ENCODE measurements around the gene PDGFC. TPM values are rescaled to one million over a fixed set of nuclear protein-coding genes. Genes with fewer than 3 reads are reported as not detected.
A peak's percentile ranks its signal among the peaks of the same experiment; 100 is the strongest.

PDGFC gene
- total RNA-seq, 1 experiment from 2014 or later = 5.3 TPM

GRCh38 chr4:156969101-156969500, 2.5 kb downstream of the PDGFC start (continued):
- TF ChIP-seq CTCF (IDR thresholded peaks at IDR 0.05) = no peak
- TF ChIP-seq RELA (CRISPR knock-in tag; IDR thresholded peaks at IDR 0.05; ENCODE audit: borderline replicate concordance) = no peak
- TF ChIP-seq USF2 (CRISPR knock-in tag; IDR thresholded peaks at IDR 0.05) = no peak
- no peak for TF ChIP-seq CDX4 (CRISPR knock-in tag; IDR thresholded peaks at IDR 0.05; ENCODE audit: borderline replicate concordance)
- TF ChIP-seq SOX15 (CRISPR knock-in tag; IDR thresholded peaks at IDR 0.05) = no peak
- no peak for TF ChIP-seq ZNF671 (CRISPR knock-in tag; IDR thresholded peaks at IDR 0.05)
- TF ChIP-seq GTF2I (CRISPR knock-in tag; conservative IDR thresholded peaks at IDR 0.05) = no peak
- no peak for TF ChIP-seq PRRX2 (CRISPR knock-in tag; IDR thresholded peaks at IDR 0.05)

GRCh38 chr4:156968479-156968984, 3.1 kb downstream of the PDGFC start:
- TF ChIP-seq CTCF (IDR thresholded peaks at IDR 0.05) = peak; percentile 74
- no peak for TF ChIP-seq HMGA2 (CRISPR knock-in tag; IDR thresholded peaks at IDR 0.05)
- no peak for TF ChIP-seq PREB (CRISPR knock-in tag; IDR thresholded peaks at IDR 0.05; ENCODE audit: borderline replicate concordance)
- TF ChIP-seq NR1H2 (CRISPR knock-in tag; IDR thresholded peaks at IDR 0.05) = no peak
- TF ChIP-seq CDX4 (CRISPR knock-in tag; IDR thresholded peaks at IDR 0.05; ENCODE audit: borderline replicate concordance) = no peak
- no peak for TF ChIP-seq FOXK1 (CRISPR knock-in tag; IDR thresholded peaks at IDR 0.05)
- no peak for TF ChIP-seq ZBTB43 (CRISPR knock-in tag; IDR thresholded peaks at IDR 0.05)
- TF ChIP-seq ZBTB21 (CRISPR knock-in tag; IDR thresholded peaks at IDR 0.05; ENCODE audit: borderline replicate concordance) = no peak
- Mint-ChIP-seq H3K27me3 (ENCODE audit: low read depth) (peaks cover 22% of the 10 kb centered on the region), H3K9me3 (no peaks in the 10 kb centered on the region), H3K27ac (no peak overlapping the region), H3K4me3 (peak overlapping the region; percentile 17; the same call in 1 of the 2 replicates), H3K36me3 (no peaks in the 10 kb centered on the region), H3K4me1 (peaks cover 33% of the 10 kb centered on the region)
- ATAC-seq = peak; percentile 16
- peak; percentile 66 for DNase-seq (ENCODE audit: low spot score)
- CTCF ChIA-PET = interaction anchor here (0.6 to 1.6 kb wide), 12 partner anchors 11 to 494 kb away, joined by 3 to 8 read pairs (median 5); partner anchors contain the start of gene GLRB
- POLR2A ChIA-PET = no interaction called here

- Mint-ChIP-seq H3K27me3 (ENCODE audit: low read depth) (peaks cover 22% of the 10 kb centered on the region), H3K4me3 (no peak overlapping the region), H3K27ac (no peak overlapping the region), H3K9me3 (no peaks in the 10 kb centered on the region), H3K4me1 (peaks cover 37% of the 10 kb centered on the region), H3K36me3 (no peaks in the 10 kb centered on the region)
- ChIA-PET POLR2A (no interaction called here), CTCF (no interaction called here)
- ATAC-seq = no peak
- TF ChIP-seq ZNF138 (CRISPR knock-in tag; conservative IDR thresholded peaks at IDR 0.05) = no peak
- TF ChIP-seq ZNF263 (CRISPR knock-in tag; IDR thresholded peaks at IDR 0.05; ENCODE audit: low read depth) = no peak
- no peak for TF ChIP-seq MYBL2 (CRISPR knock-in tag; IDR thresholded peaks at IDR 0.05)
- no peak for TF ChIP-seq AFF4 (CRISPR knock-in tag; IDR thresholded peaks at IDR 0.05; ENCODE audit: borderline replicate concordance)
- no peak for TF ChIP-seq KAT7 (CRISPR knock-in tag; IDR thresholded peaks at IDR 0.05; ENCODE audit: borderline replicate concordance)
- no peak for TF ChIP-seq NR2C2 (CRISPR knock-in tag; IDR thresholded peaks at IDR 0.05)
- no peak for DNase-seq (ENCODE audit: low spot score)
Measured at GRCh38 chr4:156966836-156967235, 4.8 kb downstream of the PDGFC start.

Measured in WTC11 (cell line).